Neural cell (in vitro differentiated cells): ENCODE results near the gene MTIF2. TPM values are rescaled to one million over a fixed set of nuclear protein-coding genes. Genes with fewer than 3 reads are reported as not detected.
"Not testable (repeated sequence)": the region's sequence is repeated elsewhere in the genome, so short reads cannot be mapped to it uniquely, and the experiment has no call there.

Experiments used
- H2AFZ ChIP-seq: fragments of 200-600, 300-800 bp; sonication (generic), shearing (Covaris generic); 2 replicates; pipeline ENCODE4 v1.6.0; 2014; ENCODE audit warnings: low read depth, mild to moderate bottlenecking, antibody characterized with exemption, low read length, moderate library complexity
- H3F3A ChIP-seq: fragments of 200-600 bp; shearing (Covaris generic); 2 replicates; pipeline ENCODE4 v1.6.1; 2016; ENCODE audit warnings: mild to moderate bottlenecking, moderate library complexity, mixed read lengths, antibody characterized with exemption, low read length; ENCODE audit not compliant: insufficient read depth, poor library complexity, severe bottlenecking
- H3K27ac ChIP-seq: fragments of 200-600, 300-800 bp; sonication (generic), shearing (Covaris generic); 2 replicates; pipeline ENCODE4 v1.5.1; 2014; ENCODE audit warnings: mild to moderate bottlenecking, low read length, moderate library complexity
- H3K27me3 ChIP-seq: fragments of 300-800, 200-600 bp; sonication (generic), shearing (Covaris generic); 2 replicates; pipeline ENCODE4 v1.6.0; 2014; ENCODE audit warnings: mild to moderate bottlenecking, low read depth, low read length, moderate library complexity; ENCODE audit not compliant: insufficient read depth
- H3K36me3 ChIP-seq: fragments of 300-800, 200-600 bp; sonication (generic), shearing (Covaris generic); 2 replicates; pipeline ENCODE4 v1.5.1; 2014; ENCODE audit warnings: mild to moderate bottlenecking, antibody characterized with exemption, low read length, moderate library complexity; ENCODE audit not compliant: insufficient read depth
- H3K4me2 ChIP-seq: fragments of 300-800, 200-600 bp; sonication (generic), shearing (Covaris generic); 2 replicates; pipeline ENCODE4 v1.6.0; 2014; ENCODE audit warnings: mild to moderate bottlenecking, low read length
- H3K4me3 ChIP-seq: fragments of 300-800, 200-600 bp; sonication (generic), shearing (Covaris generic); 2 replicates; pipeline ENCODE4 v1.5.1; 2014; ENCODE audit warnings: mild to moderate bottlenecking, low read length, moderate library complexity
- H3K79me2 ChIP-seq: fragments of 200-600 bp; shearing (Covaris generic); replicated peaks from 2 replicates; pipeline ENCODE4 v1.6.0; 2014; ENCODE audit warnings: mild to moderate bottlenecking, low read length, moderate library complexity; ENCODE audit not compliant: insufficient read depth
- H3K9ac ChIP-seq: fragments of 300-800, 200-600 bp; sonication (generic), shearing (Covaris generic); 2 replicates; pipeline ENCODE4 v1.6.1; 2016; ENCODE audit warnings: mild to moderate bottlenecking, low read length, mixed read lengths
- H3K9me2 ChIP-seq: fragments of 200-600 bp; shearing (Covaris generic); 2 replicates; pipeline ENCODE4 v1.6.1; 2016; ENCODE audit warnings: mild to moderate bottlenecking, low read length, mixed read lengths; ENCODE audit not compliant: insufficient read depth
- H3K9me3 ChIP-seq: fragments of 200-600, 300-800 bp; sonication (generic), shearing (Covaris generic); 2 replicates; pipeline ENCODE4 v1.6.1; 2016; ENCODE audit warnings: mild to moderate bottlenecking, mixed run types, low read length, moderate library complexity, mixed read lengths
- H4K20me1 ChIP-seq: fragments of 200-600 bp; shearing (Covaris generic); 2 replicates; pipeline ENCODE4 v1.6.1; 2016; ENCODE audit warnings: mild to moderate bottlenecking, mixed run types; ENCODE audit not compliant: insufficient read depth
- EP300 ChIP-seq: fragments of 450-650 bp; conservative IDR thresholded peaks from 2 replicates; pipeline ENCODE4 v1.6.1; 2014; ENCODE audit warnings: antibody characterized with exemption, mild to moderate bottlenecking, moderate library complexity; ENCODE audit not compliant: poor library complexity, severe bottlenecking
- EZH2 ChIP-seq: fragments of 200-600, 300-800 bp; shearing (Covaris generic), sonication (generic); IDR thresholded peaks from 2 replicates; pipeline ENCODE4 v1.6.1; 2014; ENCODE audit warnings: antibody characterized with exemption, low read length, borderline replicate concordance, mild to moderate bottlenecking; ENCODE audit not compliant: insufficient read depth, poor library complexity, severe bottlenecking
- MXI1 ChIP-seq: fragments of 450-650 bp; conservative IDR thresholded peaks from 2 replicates; pipeline ENCODE4 v1.6.1; 2014; ENCODE audit warnings: antibody characterized with exemption, mild to moderate bottlenecking; ENCODE audit not compliant: poor library complexity, severe bottlenecking
- POLR2AphosphoS5 ChIP-seq: IDR thresholded peaks from 2 replicates; pipeline ENCODE4 v1.6.1; 2012
- RAD21 ChIP-seq: fragments of 450-650 bp; conservative IDR thresholded peaks from 2 replicates; pipeline ENCODE4 v1.6.1; 2014; ENCODE audit warnings: antibody characterized with exemption, mild to moderate bottlenecking, moderate library complexity
- SMC3 ChIP-seq: fragments of 450-650 bp; conservative IDR thresholded peaks from 2 replicates; pipeline ENCODE4 v1.6.1; 2014; ENCODE audit warnings: antibody characterized with exemption, mild to moderate bottlenecking, moderate library complexity; ENCODE audit not compliant: poor library complexity
- TAF1 ChIP-seq: IDR thresholded peaks from 2 replicates; pipeline ENCODE4 v1.6.1; 2012; ENCODE audit warnings: low read depth
- polyA plus RNA-seq: library from polyadenylated mRNA; depleted of rRNA; stranded (reverse); fragments of >200 nt; gene quantifications from 2 replicates; pipeline ENCODE4 v1.2.3, GENCODE V29; 2014
- TF ChIP-seq, protein P1 (sequence below): fragments of 450-650 bp; IDR thresholded peaks from 2 replicates; pipeline ENCODE4 v1.5.1; 2014; ENCODE audit warnings: antibody characterized with exemption, mild to moderate bottlenecking, moderate library complexity; ENCODE audit not compliant: poor library complexity, severe bottlenecking
- TF ChIP-seq, protein P2 (sequence below): IDR thresholded peaks from 2 replicates; pipeline ENCODE4 v1.6.1; 2012; ENCODE audit warnings: borderline replicate concordance

MTIF2 gene
- polyA plus RNA-seq, 1 donor from 2014 or later = 15.1 TPM

DNA sequence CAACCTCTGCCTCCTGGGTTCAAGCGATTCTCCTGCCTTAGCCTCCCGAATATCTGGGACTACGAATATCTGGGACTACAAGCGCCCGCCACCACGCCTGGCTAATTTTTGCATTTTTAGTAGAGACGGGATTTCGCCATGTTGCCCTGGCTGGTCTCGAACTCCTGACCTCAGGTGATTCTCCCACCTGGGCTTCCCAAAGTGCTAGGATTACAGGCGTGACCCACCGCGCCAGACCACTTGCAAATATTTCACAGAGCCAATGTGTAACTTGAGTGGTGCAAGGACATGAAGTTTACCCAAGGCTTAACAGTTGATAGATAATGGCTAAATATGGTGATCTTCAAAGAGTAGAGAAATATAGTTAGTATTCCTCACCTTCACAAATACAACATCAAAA lies 14.1 kb upstream of the MTIF2 start:
- no peak for TF ChIP-seq POLR2AphosphoS5
- TF ChIP-seq EP300 = no peak
- TF ChIP-seq EZH2 = no peak
- TF ChIP-seq, protein P1, sequence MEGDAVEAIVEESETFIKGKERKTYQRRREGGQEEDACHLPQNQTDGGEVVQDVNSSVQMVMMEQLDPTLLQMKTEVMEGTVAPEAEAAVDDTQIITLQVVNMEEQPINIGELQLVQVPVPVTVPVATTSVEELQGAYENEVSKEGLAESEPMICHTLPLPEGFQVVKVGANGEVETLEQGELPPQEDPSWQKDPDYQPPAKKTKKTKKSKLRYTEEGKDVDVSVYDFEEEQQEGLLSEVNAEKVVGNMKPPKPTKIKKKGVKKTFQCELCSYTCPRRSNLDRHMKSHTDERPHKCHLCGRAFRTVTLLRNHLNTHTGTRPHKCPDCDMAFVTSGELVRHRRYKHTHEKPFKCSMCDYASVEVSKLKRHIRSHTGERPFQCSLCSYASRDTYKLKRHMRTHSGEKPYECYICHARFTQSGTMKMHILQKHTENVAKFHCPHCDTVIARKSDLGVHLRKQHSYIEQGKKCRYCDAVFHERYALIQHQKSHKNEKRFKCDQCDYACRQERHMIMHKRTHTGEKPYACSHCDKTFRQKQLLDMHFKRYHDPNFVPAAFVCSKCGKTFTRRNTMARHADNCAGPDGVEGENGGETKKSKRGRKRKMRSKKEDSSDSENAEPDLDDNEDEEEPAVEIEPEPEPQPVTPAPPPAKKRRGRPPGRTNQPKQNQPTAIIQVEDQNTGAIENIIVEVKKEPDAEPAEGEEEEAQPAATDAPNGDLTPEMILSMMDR = no peak
- no peak for TF ChIP-seq RAD21
- no peak for TF ChIP-seq SMC3
- TF ChIP-seq, protein P2, sequence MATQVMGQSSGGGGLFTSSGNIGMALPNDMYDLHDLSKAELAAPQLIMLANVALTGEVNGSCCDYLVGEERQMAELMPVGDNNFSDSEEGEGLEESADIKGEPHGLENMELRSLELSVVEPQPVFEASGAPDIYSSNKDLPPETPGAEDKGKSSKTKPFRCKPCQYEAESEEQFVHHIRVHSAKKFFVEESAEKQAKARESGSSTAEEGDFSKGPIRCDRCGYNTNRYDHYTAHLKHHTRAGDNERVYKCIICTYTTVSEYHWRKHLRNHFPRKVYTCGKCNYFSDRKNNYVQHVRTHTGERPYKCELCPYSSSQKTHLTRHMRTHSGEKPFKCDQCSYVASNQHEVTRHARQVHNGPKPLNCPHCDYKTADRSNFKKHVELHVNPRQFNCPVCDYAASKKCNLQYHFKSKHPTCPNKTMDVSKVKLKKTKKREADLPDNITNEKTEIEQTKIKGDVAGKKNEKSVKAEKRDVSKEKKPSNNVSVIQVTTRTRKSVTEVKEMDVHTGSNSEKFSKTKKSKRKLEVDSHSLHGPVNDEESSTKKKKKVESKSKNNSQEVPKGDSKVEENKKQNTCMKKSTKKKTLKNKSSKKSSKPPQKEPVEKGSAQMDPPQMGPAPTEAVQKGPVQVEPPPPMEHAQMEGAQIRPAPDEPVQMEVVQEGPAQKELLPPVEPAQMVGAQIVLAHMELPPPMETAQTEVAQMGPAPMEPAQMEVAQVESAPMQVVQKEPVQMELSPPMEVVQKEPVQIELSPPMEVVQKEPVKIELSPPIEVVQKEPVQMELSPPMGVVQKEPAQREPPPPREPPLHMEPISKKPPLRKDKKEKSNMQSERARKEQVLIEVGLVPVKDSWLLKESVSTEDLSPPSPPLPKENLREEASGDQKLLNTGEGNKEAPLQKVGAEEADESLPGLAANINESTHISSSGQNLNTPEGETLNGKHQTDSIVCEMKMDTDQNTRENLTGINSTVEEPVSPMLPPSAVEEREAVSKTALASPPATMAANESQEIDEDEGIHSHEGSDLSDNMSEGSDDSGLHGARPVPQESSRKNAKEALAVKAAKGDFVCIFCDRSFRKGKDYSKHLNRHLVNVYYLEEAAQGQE = no peak
- no peak for TF ChIP-seq MXI1
- no peak for TF ChIP-seq TAF1
- no peak overlapping the region for H3K4me2 ChIP-seq

DNA sequence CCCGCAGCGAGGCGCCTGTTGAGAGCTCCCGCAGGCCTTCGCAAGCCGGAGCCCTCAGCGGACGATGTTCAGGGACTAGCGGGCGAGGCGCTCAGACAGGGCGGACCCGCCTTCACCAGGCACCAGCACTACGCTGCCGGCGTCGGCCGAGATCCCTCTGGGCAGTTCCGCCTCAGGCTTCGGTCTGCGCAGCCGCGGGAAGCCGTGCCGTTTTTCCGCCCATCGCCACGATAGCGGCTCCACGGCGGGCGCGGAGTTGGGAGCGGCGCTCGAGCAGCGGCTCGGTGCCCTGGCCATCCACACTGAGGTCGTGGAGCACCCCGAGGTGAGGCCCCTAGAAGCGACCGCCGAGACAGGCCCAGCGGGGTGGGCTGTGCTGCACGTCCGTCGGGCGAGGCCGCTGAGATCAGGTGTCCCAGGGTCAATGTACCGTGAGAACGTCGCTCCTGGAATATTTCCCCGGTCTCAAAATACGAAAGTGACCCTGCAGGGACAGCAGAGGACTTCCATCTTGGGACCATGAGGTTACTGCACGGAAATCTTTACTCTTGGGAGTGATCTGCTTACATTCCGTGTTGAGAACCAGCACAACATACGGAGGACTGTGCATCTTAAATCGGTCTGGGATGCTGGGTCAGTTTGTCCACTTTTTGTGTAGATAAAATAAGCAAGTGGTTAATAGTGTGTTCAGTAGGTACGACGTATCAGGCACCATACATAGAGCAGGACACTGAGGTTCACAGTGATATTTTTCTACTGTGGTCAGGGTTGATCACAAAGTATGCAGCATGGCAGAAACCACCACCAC lies 13.3 kb upstream of the MTIF2 start:
- Histone ChIP-seq H3K9ac (peak overlapping the region; percentile 44), H3F3A (no peaks in the 10 kb centered on the region), H4K20me1 (no peaks in the 10 kb centered on the region), H3K4me2 (no peak overlapping the region), H3K27me3 (no peaks in the 10 kb centered on the region), H3K79me2 (no peaks in the 10 kb centered on the region), H3K36me3 (no peaks in the 10 kb centered on the region), H3K9me2 (no peaks in the 10 kb centered on the region), H3K27ac (no peak overlapping the region), H2AFZ (no peak overlapping the region), H3K9me3 (no peaks in the 10 kb centered on the region), H3K4me3 (peak overlapping the region; percentile 65)
- no peak for TF ChIP-seq EP300
- TF ChIP-seq, protein P2 = no peak
- peak; percentile 43 for TF ChIP-seq POLR2AphosphoS5

More for the DNA sequence above, 14.1 kb upstream of the MTIF2 start:
- Histone ChIP-seq H3K9me3 (no peaks in the 10 kb centered on the region), H3K79me2 (no peaks in the 10 kb centered on the region), H4K20me1 (no peaks in the 10 kb centered on the region), H3F3A (no peaks in the 10 kb centered on the region), H3K27me3 (no peaks in the 10 kb centered on the region), H3K27ac (no peak overlapping the region), H2AFZ (no peak overlapping the region), H3K9ac (no peak overlapping the region), H3K4me3 (no peak overlapping the region), H3K9me2 (no peaks in the 10 kb centered on the region), H3K36me3 (no peaks in the 10 kb centered on the region)

DNA sequence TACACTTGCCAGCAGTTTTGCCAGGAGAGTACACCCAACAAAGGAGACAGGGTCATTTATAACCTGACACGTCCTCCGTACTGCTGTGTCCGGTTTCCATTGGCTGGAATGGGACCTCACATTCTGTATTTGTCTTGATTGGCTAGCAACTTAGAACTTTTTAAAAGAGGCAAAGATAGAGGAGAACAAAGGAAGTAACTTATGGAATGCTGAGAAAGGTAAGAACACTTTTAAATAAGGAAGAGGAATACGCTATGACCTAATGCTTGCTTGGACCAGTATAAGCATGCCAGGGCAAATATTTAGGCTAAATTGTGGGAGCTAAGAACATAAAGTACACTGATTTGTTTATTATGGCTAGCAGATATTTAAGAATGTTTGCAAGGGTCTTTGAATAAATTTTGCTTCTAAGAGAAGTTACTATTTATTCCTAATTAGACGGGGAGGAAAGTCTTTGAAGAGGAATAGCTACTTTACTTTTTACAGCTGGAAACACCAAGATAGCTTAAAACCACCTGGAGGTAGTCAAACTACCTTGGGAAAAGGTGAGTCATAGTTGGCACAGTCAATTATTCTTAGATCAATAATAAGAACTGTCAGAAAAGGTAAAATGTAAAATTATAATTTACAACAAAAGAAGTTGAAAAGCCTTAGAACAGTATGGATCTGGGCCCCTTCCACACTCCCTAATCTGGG lies 12.0 kb upstream of the MTIF2 start:
- not testable (repeated sequence) for H3K79me2 ChIP-seq, H3K36me3 ChIP-seq, H3K9me2 ChIP-seq, H3K27ac ChIP-seq, H3K4me3 ChIP-seq, H3K9me3 ChIP-seq, H3F3A ChIP-seq, H4K20me1 ChIP-seq, H2AFZ ChIP-seq, H3K4me2 ChIP-seq, H3K9ac ChIP-seq, H3K27me3 ChIP-seq
